HepG2 (cell line): ENCODE results near the gene HNRNPC. TPM values are rescaled to one million over a fixed set of nuclear protein-coding genes. Genes with fewer than 3 reads are reported as not detected.

Experiments used
- ARHGAP35 ChIP-seq: sonication (generic); formaldehyde crosslinking; IDR thresholded peaks from 2 replicates; pipeline ENCODE4 v1.9.0; 2022; ENCODE audit warnings: mild to moderate bottlenecking, inconsistent platforms, moderate library complexity, missing genetic modification reagents, borderline replicate concordance
- ARID2 ChIP-seq: sonication (generic); formaldehyde crosslinking; IDR thresholded peaks from 2 replicates; pipeline ENCODE4 v1.8.1; 2022; ENCODE audit warnings: mild to moderate bottlenecking, missing genetic modification reagents, borderline replicate concordance
- GABPB1 ChIP-seq: IDR thresholded peaks from 2 replicates; pipeline ENCODE4 v1.6.1; 2016; ENCODE audit warnings: mild to moderate bottlenecking, missing genetic modification reagents, moderate library complexity, missing compliant biosample characterization
- HDAC1 ChIP-seq: sonication (generic); formaldehyde crosslinking; IDR thresholded peaks from 2 replicates; pipeline ENCODE4 v1.5.1; 2020; ENCODE audit warnings: mild to moderate bottlenecking, missing genetic modification reagents
- HDAC2 ChIP-seq: sonication (generic); formaldehyde crosslinking; IDR thresholded peaks from 2 replicates; pipeline ENCODE4 v1.4.0; 2020; ENCODE audit warnings: missing genetic modification reagents
- HNRNPL ChIP-seq: fragments of 200-400 bp; formaldehyde crosslinking; IDR thresholded peaks from 2 replicates; pipeline ENCODE4 v1.6.1; 2017; ENCODE audit warnings: mild to moderate bottlenecking, low read depth, low read length
- KLF11 ChIP-seq: IDR thresholded peaks from 2 replicates; pipeline ENCODE4 v1.6.1; 2016; ENCODE audit warnings: missing compliant biosample characterization
- LCORL ChIP-seq, 2 experiments: fragments of 450-650 bp in 1 of 2; sonication (generic) in 1 of 2; formaldehyde crosslinking in 1 of 2; IDR thresholded peaks; 2 replicates each; pipeline versions ENCODE4 v1.5.0 to v1.6.1; 2017 to 2020; ENCODE audit warnings: antibody characterized with exemption in 1 of 2, missing genetic modification reagents in 1 of 2
- MNT ChIP-seq: fragments of 450-650 bp; IDR thresholded peaks from 2 replicates; pipeline ENCODE4 v1.6.1; 2016
- MTA3 ChIP-seq: sonication (generic); formaldehyde crosslinking; IDR thresholded peaks from 2 replicates; pipeline ENCODE4 v1.4.0; 2020; ENCODE audit warnings: missing genetic modification reagents
- RBAK ChIP-seq: sonication (generic); formaldehyde crosslinking; IDR thresholded peaks from 2 replicates; pipeline ENCODE4 v1.5.1; 2020; ENCODE audit warnings: mild to moderate bottlenecking, missing genetic modification reagents
- ZBTB33 ChIP-seq: sonication (generic); formaldehyde crosslinking; IDR thresholded peaks from 2 replicates; pipeline ENCODE4 v1.4.0; 2020; ENCODE audit warnings: missing genetic modification reagents
- ZFY ChIP-seq: sonication (generic); formaldehyde crosslinking; IDR thresholded peaks from 2 replicates; pipeline ENCODE4 v1.4.0; 2020; ENCODE audit warnings: missing genetic modification reagents
- ZNF687 ChIP-seq: sonication (generic); formaldehyde crosslinking; IDR thresholded peaks from 2 replicates; pipeline ENCODE4 v1.5.1; 2020; ENCODE audit warnings: mild to moderate bottlenecking, missing genetic modification reagents, moderate library complexity
- ZSCAN20 ChIP-seq: sonication (generic); formaldehyde crosslinking; IDR thresholded peaks from 2 replicates; pipeline ENCODE4 v1.4.0; 2020; ENCODE audit warnings: missing genetic modification reagents, mild to moderate bottlenecking, borderline replicate concordance
- polyA plus RNA-seq, 8 experiments: library from polyadenylated mRNA; depleted of rRNA in 3 of 8; stranded (reverse) in 7 of 8; unstranded in 1 of 8; fragments of >200 nt; fragmentation: Illumina TruSeq in 4 of 8; extraction: Trizol in 4 of 8; gene quantifications; 2 replicates each; pipeline versions ENCODE4 v1.2.1 to v1.2.3, GENCODE V29; 2011 to 2016; ENCODE audit warnings: low read depth in 4 of 8, missing spikeins in 1 of 8, mixed read lengths in 1 of 8; ENCODE audit not compliant: insufficient read depth in 1 of 8
- total RNA-seq, 5 experiments: library from RNA; depleted of rRNA; stranded (reverse); fragments of >200 nt; fragmentation: Illumina TruSeq; extraction: Trizol; gene quantifications; 2 replicates each; pipeline ENCODE4 v1.2.3, GENCODE V29; 2016; ENCODE audit warnings: low read depth in 1 of 5
- TF ChIP-seq, protein P1 (sequence below): sonication (generic); formaldehyde crosslinking; IDR thresholded peaks from 2 replicates; pipeline ENCODE4 v1.9.0; 2021; ENCODE audit warnings: missing genetic modification reagents, borderline replicate concordance
- TF ChIP-seq, protein P2 (sequence below): sonication (generic); formaldehyde crosslinking; IDR thresholded peaks from 2 replicates; pipeline ENCODE4 v1.8.0; 2022; ENCODE audit warnings: low read depth, missing genetic modification reagents

HNRNPC gene
- total and polyA plus RNA-seq, 2 of the 13 experiments (the other 11 are each of a cell fraction or from before 2014, with no cell fraction given): 628 to 1,099 TPM

GRCh38 chr14:21300892-21301291, 31.6 kb upstream of the HNRNPC start (continued):
- TF ChIP-seq ZBTB33 (CRISPR knock-in tag) (0 out of 2 replicates have a peak, but pooled peaks have one; percentile 6), ARHGAP35 (CRISPR knock-in tag) (0 out of 2 replicates have a peak, but pooled peaks have one; percentile 47), ARID2 (CRISPR knock-in tag) (peak; percentile 63; the same call in 1 of the 2 replicates), HDAC2 (0 out of 2 replicates have a peak, but pooled peaks have one; percentile 41), HNRNPL (peak; percentile 79; the same call in 1 of the 2 replicates), RBAK (CRISPR knock-in tag) (no peak), HDAC1 (CRISPR knock-in tag) (peak; percentile 33), GABPB1 (CRISPR knock-in tag) (peak; percentile 59; the same call in 1 of the 2 replicates), KLF11 (peak; percentile 40; the same call in 1 of the 2 replicates), ZSCAN20 (CRISPR knock-in tag) (no peak), MTA3 (CRISPR knock-in tag) (no peak), ZNF687 (CRISPR knock-in tag) (peak; percentile 75), LCORL (IDR thresholded peaks at IDR 0.05) (no peak), LCORL (CRISPR knock-in tag; IDR thresholded peaks at IDR 0.05) (0 out of 2 replicates have a peak, but pooled peaks have one; percentile 20), MNT (peak; percentile 23; the same call in 1 of the 2 replicates), ZFY (CRISPR knock-in tag) (0 out of 2 replicates have a peak, but pooled peaks have one; percentile 47)
- TF ChIP-seq, protein P1, sequence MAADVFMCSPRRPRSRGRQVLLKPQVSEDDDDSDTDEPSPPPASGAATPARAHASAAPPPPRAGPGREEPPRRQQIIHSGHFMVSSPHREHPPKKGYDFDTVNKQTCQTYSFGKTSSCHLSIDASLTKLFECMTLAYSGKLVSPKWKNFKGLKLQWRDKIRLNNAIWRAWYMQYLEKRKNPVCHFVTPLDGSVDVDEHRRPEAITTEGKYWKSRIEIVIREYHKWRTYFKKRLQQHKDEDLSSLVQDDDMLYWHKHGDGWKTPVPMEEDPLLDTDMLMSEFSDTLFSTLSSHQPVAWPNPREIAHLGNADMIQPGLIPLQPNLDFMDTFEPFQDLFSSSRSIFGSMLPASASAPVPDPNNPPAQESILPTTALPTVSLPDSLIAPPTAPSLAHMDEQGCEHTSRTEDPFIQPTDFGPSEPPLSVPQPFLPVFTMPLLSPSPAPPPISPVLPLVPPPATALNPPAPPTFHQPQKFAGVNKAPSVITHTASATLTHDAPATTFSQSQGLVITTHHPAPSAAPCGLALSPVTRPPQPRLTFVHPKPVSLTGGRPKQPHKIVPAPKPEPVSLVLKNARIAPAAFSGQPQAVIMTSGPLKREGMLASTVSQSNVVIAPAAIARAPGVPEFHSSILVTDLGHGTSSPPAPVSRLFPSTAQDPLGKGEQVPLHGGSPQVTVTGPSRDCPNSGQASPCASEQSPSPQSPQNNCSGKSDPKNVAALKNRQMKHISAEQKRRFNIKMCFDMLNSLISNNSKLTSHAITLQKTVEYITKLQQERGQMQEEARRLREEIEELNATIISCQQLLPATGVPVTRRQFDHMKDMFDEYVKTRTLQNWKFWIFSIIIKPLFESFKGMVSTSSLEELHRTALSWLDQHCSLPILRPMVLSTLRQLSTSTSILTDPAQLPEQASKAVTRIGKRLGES: no peak
- TF ChIP-seq, protein P2, sequence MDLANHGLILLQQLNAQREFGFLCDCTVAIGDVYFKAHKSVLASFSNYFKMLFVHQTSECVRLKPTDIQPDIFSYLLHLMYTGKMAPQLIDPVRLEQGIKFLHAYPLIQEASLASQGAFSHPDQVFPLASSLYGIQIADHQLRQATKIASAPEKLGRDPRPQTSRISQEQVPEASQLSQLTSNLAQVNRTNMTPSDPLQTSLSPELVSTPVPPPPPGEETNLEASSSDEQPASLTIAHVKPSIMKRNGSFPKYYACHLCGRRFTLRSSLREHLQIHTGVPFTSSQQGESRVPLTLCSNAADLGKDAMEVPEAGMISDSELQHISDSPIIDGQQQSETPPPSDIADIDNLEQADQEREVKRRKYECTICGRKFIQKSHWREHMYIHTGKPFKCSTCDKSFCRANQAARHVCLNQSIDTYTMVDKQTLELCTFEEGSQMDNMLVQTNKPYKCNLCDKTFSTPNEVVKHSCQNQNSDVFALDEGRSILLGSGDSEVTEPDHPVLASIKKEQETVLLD (CRISPR knock-in tag): no peak
